K562 (cell line): ENCODE results near the gene MED16. TPM values are rescaled to one million over a fixed set of nuclear protein-coding genes. Genes with fewer than 3 reads are reported as not detected.
A peak's percentile ranks its signal among the peaks of the same experiment; 100 is the strongest.

Experiments
- CCNT2 ChIP-seq: IDR thresholded peaks from 2 replicates; pipeline ENCODE4 v1.6.1; 2011; ENCODE audit warnings: borderline replicate concordance, low read depth, mild to moderate bottlenecking, moderate library complexity, mixed read lengths, low read length; ENCODE audit not compliant: insufficient read length; ENCODE audit errors: extremely low read depth
- CREM ChIP-seq: IDR thresholded peaks from 2 replicates; pipeline ENCODE4 v1.6.1; 2014; ENCODE audit warnings: antibody characterized with exemption, low read depth
- ELF2 ChIP-seq: fragments of 250-450 bp; sonication (Bioruptor Pico); IDR thresholded peaks from 2 replicates; pipeline ENCODE4 v1.5.0; 2021; ENCODE audit warnings: mild to moderate bottlenecking
- ETV1 ChIP-seq: fragments of 450-650 bp; conservative IDR thresholded peaks from 2 replicates; pipeline ENCODE4 v1.6.1; 2016; ENCODE audit warnings: missing genetic modification characterization, control low read depth, low read depth, missing compliant biosample characterization
- ETV6 ChIP-seq, 3 experiments: fragments of 150-350 bp in 1 of 3; sonication (generic) in 1 of 3; formaldehyde crosslinking in 1 of 3; IDR thresholded peaks; 2 replicates each; pipeline versions ENCODE4 v1.6.1 to v1.8.0; 2014 to 2022; ENCODE audit warnings: borderline replicate concordance in 2 of 3, low read depth in 2 of 3, antibody characterized with exemption in 1 of 3, low read length in 1 of 3, mild to moderate bottlenecking in 1 of 3, missing genetic modification reagents in 1 of 3
- GABPA ChIP-seq: fragments of 200-800 bp; sonication (Bioruptor generic); conservative IDR thresholded peaks from 2 replicates; pipeline ENCODE4 v1.6.1; 2016; ENCODE audit warnings: low read depth, missing genetic modification characterization, missing compliant biosample characterization
- GABPB1 ChIP-seq: sonication (generic); formaldehyde crosslinking; IDR thresholded peaks from 2 replicates; pipeline ENCODE4 v1.8.0; 2022; ENCODE audit warnings: mild to moderate bottlenecking, missing genetic modification reagents
- MLLT1 ChIP-seq, 2 experiments: fragments of 450-650 bp; IDR thresholded peaks; 2 replicates each; pipeline ENCODE4 v1.6.1; 2016
- MYC ChIP-seq, 2 experiments: fragments of 250-450 bp in 1 of 2; sonication (Bioruptor Pico) in 1 of 2; IDR thresholded peaks; 2 replicates each; pipeline versions ENCODE4 v1.5.1 to v1.6.1; 2012 to 2021; ENCODE audit warnings: low read depth in 2 of 2, borderline replicate concordance in 1 of 2, improper control_type of control experiment in 1 of 2, low read length in 1 of 2, mild to moderate bottlenecking in 1 of 2, moderate library complexity in 1 of 2
- PATZ1 ChIP-seq: fragments of 250-450 bp; sonication (Bioruptor Pico); IDR thresholded peaks from 2 replicates; pipeline ENCODE4 v1.5.0; 2020; ENCODE audit warnings: mild to moderate bottlenecking, borderline replicate concordance
- RBFOX2 ChIP-seq: fragments of 200-400 bp; formaldehyde crosslinking; IDR thresholded peaks from 2 replicates; pipeline ENCODE4 v1.6.1; 2017; ENCODE audit warnings: low read depth, mild to moderate bottlenecking, low read length, moderate library complexity
- SMAD1 ChIP-seq: fragments of 150-350 bp; IDR thresholded peaks from 2 replicates; pipeline ENCODE4 v1.6.1; 2014; ENCODE audit warnings: low read length, low read depth; ENCODE audit not compliant: partially characterized antibody
- ZBTB9 ChIP-seq: fragments of 450-650 bp; formaldehyde crosslinking; IDR thresholded peaks from 2 replicates; pipeline ENCODE4 v1.4.0; 2020; ENCODE audit warnings: mild to moderate bottlenecking, moderate library complexity
- polyA plus RNA-seq, 8 experiments: library from polyadenylated mRNA; depleted of rRNA in 4 of 8; stranded (reverse) in 5 of 8; unstranded in 3 of 8; fragments of >200 nt; fragmentation: Nextera tagmentation in 2 of 8; fragmentation: Illumina TruSeq in 1 of 8; extraction: Ambion mirVana in 2 of 8; extraction: Trizol in 1 of 8; gene quantifications; 2 replicates each; pipeline versions ENCODE4 v1.2.1 to v1.2.3, GENCODE V29; 2011 to 2014; ENCODE audit warnings: inconsistent platforms in 1 of 8, missing spikeins in 1 of 8
- total RNA-seq, 7 experiments: library from RNA; depleted of rRNA in 6 of 7; stranded (reverse); fragments of >200 nt in 6 of 7; fragmentation: Illumina TruSeq in 2 of 7; extraction: Trizol in 2 of 7; gene quantifications; 2 replicates each; pipeline versions ENCODE4 v1.2.1 to v1.2.3, GENCODE V29; 2011 to 2021; ENCODE audit warnings: low replicate concordance in 1 of 7
- TF ChIP-seq, protein P1 (sequence below), 2 experiments: IDR thresholded peaks; 2 replicates each; pipeline ENCODE4 v1.6.1; 2012; ENCODE audit warnings: improper control_type of control experiment in 2 of 2, low read depth in 2 of 2, low read length in 2 of 2, borderline replicate concordance in 1 of 2
- TF ChIP-seq, protein P2 (sequence below): fragments of 250-450 bp; sonication (Bioruptor Pico); IDR thresholded peaks from 2 replicates; pipeline ENCODE4 v1.8.0; 2021; ENCODE audit warnings: moderate library complexity, mild to moderate bottlenecking, inconsistent platforms
- TF ChIP-seq, protein P3 (sequence below): sonication (generic); formaldehyde crosslinking; IDR thresholded peaks from 2 replicates; pipeline ENCODE4 v1.8.0; 2022; ENCODE audit warnings: mild to moderate bottlenecking, low read depth, missing genetic modification reagents

Gene MED16
- total and polyA plus RNA-seq, 9 of the 15 experiments (the other 6 are each of a cell fraction or from before 2014, with no cell fraction given): 0.89 to 59.9 (median 8.6) TPM

- TF ChIP-seq, protein P1, sequence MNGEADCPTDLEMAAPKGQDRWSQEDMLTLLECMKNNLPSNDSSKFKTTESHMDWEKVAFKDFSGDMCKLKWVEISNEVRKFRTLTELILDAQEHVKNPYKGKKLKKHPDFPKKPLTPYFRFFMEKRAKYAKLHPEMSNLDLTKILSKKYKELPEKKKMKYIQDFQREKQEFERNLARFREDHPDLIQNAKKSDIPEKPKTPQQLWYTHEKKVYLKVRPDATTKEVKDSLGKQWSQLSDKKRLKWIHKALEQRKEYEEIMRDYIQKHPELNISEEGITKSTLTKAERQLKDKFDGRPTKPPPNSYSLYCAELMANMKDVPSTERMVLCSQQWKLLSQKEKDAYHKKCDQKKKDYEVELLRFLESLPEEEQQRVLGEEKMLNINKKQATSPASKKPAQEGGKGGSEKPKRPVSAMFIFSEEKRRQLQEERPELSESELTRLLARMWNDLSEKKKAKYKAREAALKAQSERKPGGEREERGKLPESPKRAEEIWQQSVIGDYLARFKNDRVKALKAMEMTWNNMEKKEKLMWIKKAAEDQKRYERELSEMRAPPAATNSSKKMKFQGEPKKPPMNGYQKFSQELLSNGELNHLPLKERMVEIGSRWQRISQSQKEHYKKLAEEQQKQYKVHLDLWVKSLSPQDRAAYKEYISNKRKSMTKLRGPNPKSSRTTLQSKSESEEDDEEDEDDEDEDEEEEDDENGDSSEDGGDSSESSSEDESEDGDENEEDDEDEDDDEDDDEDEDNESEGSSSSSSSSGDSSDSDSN (IDR thresholded peaks at IDR 0.05; ENCODE audit: borderline replicate concordance in 1 of 2, low read depth in 2 of 2, low read length in 2 of 2): no peak
- TF ChIP-seq SMAD1 (peak; percentile 37), CREM (peak; percentile 76), ETV6 (IDR thresholded peaks at IDR 0.05; ENCODE audit: borderline replicate concordance in 1 of 2, low read depth in 2 of 2, low read length in 1 of 2) (no peak), ETV6 (CRISPR knock-in tag; IDR thresholded peaks at IDR 0.05; ENCODE audit: borderline replicate concordance) (no peak), ZBTB9 (CRISPR knock-in tag) (peak; percentile 29; the same call in 1 of the 2 replicates), RBFOX2 (peak; percentile 77), MLLT1 (IDR thresholded peaks at IDR 0.05) (no peak), GABPA (tag) (peak; percentile 91), ELF2 (CRISPR knock-in tag) (no peak), CCNT2 (peak; percentile 21), GABPB1 (CRISPR knock-in tag) (0 out of 2 replicates have a peak, but pooled peaks have one; percentile 42), PATZ1 (CRISPR knock-in tag) (no peak), ETV1 (no peak), MYC (IDR thresholded peaks at IDR 0.05; ENCODE audit: low read depth, low read length) (0 out of 2 replicates have a peak, but pooled peaks have one; percentile 36), MYC (CRISPR knock-in tag; IDR thresholded peaks at IDR 0.05; ENCODE audit: borderline replicate concordance, low read depth) (no peak)
- TF ChIP-seq, protein P2, sequence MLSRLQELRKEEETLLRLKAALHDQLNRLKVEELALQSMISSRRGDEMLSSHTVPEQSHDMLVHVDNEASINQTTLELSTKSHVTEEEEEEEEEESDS: no peak
- TF ChIP-seq, protein P3, sequence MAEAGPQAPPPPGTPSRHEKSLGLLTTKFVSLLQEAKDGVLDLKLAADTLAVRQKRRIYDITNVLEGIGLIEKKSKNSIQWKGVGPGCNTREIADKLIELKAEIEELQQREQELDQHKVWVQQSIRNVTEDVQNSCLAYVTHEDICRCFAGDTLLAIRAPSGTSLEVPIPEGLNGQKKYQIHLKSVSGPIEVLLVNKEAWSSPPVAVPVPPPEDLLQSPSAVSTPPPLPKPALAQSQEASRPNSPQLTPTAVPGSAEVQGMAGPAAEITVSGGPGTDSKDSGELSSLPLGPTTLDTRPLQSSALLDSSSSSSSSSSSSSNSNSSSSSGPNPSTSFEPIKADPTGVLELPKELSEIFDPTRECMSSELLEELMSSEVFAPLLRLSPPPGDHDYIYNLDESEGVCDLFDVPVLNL (CRISPR knock-in tag): 0 out of 2 replicates have a peak, but pooled peaks have one; percentile 11
These were observed 20.2 kb upstream of the MED16 start, which contains the start of gene R3HDM4 (continued) for GRCh38 chr19:913080-913748.
